NCI-H774 (cell line): ENCODE measurements around the gene BHLHE41.

Experiments
- DNase-seq: peaks from one replicate; lab custom pipeline; 2025; lab: John Stamatoyannopoulos, UW

Gene BHLHE41

GRCh38 chr12:26077915-26078702 lies 46.7 kb downstream of the BHLHE41 start:
- DNase-seq = no peak
